GM12801 (cell line): ENCODE data around the gene PIGW.

Experiments
- TF ChIP-seq, protein P1 (sequence below): IDR thresholded peaks from one replicate; pipeline ENCODE4 v1.5.1; 2011; ENCODE audit warnings: control low read depth; ENCODE audit not compliant: insufficient read length; ENCODE audit errors: extremely low read depth

Gene PIGW

DNA sequence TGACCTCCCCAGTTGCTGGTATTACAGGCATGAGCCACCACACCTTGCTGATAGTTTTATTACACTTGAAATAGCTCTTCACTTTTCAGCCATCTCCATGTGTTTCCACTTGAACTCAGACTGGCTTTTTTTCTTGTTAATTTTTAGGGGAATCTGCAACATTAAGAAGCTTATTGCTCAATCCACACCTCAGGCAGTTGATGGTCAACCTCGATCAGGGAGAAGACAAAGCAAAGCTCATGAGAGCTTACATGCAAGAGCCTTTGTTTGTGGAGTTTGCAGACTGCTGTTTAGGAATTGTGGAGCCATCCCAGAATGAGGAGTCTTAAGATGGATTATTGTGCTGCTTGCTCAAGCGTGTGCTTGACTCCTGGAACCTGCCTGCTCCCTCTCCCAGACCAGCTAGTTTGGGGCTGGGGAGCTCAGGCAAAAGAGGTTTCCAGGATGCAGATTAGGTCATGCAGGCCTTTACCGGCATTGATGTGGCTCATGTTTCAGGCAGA is 39.7 kb upstream of the PIGW start:
- TF ChIP-seq, protein P1, sequence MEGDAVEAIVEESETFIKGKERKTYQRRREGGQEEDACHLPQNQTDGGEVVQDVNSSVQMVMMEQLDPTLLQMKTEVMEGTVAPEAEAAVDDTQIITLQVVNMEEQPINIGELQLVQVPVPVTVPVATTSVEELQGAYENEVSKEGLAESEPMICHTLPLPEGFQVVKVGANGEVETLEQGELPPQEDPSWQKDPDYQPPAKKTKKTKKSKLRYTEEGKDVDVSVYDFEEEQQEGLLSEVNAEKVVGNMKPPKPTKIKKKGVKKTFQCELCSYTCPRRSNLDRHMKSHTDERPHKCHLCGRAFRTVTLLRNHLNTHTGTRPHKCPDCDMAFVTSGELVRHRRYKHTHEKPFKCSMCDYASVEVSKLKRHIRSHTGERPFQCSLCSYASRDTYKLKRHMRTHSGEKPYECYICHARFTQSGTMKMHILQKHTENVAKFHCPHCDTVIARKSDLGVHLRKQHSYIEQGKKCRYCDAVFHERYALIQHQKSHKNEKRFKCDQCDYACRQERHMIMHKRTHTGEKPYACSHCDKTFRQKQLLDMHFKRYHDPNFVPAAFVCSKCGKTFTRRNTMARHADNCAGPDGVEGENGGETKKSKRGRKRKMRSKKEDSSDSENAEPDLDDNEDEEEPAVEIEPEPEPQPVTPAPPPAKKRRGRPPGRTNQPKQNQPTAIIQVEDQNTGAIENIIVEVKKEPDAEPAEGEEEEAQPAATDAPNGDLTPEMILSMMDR = no peak

DNA sequence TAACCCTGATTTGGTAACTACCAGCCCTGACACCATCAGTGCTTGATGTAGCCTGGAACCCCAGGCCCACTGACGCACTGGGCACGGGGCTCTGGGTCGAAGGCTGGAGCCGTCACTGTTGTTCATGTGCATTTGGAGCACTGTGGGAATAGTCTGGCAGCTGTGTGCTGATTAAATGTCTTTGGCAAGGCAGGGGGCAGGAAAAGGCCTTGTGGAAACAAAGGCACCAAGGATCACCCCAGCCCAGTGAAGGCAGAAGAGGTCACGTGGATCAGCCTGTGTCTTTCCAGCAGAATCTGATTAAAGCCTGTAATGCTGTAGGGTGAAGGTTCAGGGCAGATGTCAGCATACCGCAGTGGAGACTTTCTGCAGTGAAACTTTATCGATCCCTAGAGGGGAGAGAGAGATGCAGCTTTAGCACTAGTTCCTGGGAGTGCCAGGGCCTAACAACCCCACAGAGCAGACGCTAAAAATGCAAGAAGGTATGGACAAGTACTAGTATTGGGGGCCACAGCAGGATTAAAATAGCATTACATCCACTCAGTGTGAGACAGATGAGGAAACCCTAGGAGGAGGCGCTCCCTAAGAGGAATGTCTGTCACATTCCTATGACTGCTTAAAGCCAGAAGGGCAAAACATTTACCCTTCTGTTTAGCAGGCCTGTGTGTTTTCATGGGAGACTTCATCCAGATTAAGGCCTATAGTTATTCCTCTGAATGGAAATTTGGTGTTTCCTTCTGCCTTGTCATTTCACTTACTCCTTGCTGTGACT is 38.6 kb upstream of the PIGW start:
- TF ChIP-seq, protein P1 = no peak

DNA sequence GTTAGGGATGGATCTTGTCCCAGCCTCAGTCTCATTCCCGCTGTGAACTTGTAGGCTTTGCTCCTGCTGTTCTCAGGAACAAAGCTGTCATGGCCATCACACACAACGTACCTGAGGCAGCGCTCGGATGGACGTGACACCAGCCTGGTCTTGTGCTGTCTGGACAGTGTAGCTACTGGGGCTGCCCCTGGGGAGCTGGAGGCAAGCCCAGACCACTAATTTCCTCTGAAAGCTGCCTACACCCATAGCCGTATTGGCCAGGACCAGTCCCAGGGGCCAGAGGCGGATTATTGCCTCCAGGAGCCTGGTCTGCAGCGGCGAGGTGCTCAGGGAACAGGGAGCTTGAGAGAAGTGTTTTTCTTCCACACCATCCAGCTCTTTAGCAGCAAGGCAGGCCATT is 36.6 kb upstream of the PIGW start:
- TF ChIP-seq, protein P1 = no peak

DNA sequence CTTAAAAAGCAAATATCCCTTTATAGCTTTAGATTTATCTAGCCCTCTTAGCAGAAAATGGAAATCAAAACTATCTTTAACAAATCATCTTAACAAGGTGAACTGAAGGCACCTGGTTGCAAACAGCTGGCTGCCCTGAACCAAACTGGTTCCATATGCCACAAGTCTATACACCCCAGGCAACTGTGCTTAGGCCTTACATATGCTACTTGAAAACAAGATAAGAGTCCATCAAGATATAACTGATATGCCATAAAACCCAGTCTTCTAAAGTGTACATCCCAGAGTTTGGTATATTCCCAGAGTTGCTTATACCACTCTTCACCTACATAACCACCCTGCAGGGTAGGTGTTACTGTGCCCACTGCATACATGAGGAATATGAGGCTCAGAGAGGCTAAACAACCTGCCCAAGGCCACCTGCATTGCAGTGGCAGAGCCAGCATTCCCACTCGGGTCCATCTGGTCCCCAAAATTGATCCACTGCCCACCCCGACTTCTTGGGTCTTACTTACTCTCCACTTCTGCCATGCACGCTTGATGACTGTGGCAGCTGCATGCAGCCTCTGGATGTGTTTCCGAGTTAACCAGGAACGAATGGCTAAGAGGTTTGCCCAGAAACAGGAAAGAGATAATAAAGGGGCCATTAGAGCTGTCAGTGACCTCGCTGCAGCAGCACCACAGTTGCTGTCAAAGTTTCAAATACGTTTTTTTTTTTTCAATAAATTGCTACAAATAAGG is 36.1 kb upstream of the PIGW start:
- TF ChIP-seq, protein P1 = no peak

DNA sequence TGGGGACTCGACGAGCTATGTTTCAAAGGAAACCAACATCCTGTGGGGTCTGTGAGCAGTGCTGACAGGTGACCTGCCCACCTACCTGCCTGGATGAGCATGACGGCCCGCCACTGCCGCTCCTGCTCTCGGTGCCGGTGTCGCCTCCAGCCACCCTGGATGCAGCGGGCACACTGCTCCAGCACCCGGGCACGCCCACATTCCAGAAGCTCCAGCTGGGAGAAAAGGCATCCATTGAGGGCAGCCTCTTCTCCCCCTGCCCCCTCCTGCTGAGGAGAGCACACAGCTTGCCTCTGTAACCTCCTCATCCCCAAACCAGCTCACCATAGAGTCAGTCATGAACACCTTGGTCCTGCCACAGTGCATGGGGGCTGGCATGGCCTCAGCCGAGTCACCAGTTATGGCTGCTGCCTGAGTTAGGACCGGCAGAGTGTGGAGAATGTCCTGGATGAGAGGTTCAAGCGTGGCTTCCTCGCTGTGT is 34.0 kb upstream of the PIGW start:
- TF ChIP-seq, protein P1 = no peak

DNA sequence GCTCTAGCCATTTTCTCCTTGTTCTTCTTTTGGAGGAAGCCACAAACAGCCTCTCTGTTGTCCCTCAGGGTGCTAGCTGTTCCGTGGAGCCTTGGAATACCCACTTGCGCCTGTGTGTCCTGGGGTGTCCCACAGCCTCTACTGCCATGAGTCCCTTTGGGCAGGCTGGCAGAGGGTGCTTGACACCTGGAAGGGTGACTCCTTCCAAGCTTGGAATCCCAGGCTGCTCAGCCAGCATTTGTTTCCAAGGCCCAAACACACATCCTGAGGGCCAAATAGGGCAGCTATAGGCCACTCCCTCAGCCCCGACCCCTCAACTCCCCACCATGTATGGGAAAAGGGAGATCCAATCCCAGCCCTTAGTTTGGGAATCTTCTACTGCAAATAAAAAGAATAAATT is 33.4 kb upstream of the PIGW start:
- TF ChIP-seq, protein P1 = no peak

DNA sequence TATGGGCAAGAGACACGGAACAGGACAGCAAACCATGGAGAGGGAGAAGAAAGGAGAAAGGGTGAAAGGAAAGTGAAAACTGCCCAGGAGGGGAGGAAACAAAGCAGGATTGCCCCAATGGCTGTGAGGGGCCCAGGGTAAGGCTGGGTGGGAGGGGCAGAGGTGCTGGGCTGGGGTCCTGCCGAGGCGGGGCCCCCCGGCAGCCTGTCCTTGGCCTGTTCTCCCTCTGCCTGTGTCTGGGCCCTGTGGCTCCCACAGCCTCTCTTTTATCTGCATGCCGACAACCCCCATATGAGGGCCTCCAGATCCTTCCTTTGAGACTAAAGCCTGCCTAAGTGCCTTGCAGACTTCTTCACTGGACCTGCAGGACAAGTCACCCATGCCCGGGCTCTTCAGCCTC is 32.8 kb upstream of the PIGW start:
- TF ChIP-seq, protein P1 = no peak
